ENCODE measurements around the gene PHKA1.
"Not testable (repeated sequence)": the region's sequence is repeated elsewhere in the genome, so short reads cannot be mapped to it uniquely, and the experiment has no call there.

Gene PHKA1

DNA sequence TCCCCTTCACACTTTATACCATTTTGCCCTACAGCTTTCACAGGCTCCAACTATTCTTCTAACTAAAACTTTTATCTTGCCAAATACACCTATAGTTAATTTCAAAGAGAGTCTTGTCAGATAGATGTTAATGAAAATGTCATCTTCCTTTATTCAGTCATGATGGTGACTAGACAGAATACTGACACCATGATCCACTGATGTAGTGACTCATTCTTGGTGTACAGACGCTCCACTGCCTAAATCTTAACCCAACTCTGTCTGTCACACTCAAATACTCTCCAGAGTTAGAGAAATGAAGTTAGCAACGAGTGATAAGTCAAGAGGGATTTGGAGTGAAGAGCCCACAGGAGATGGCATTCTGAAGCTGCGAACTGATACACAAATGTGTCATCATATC lies 109.4 kb downstream of the PHKA1 start:
- Histone ChIP-seq H3K36me3 (ENCODE audit: control insufficient read depth, insufficient read depth, low read length) (no peaks in the 10 kb centered on the region), H3K4me3 (replicated peaks; ENCODE audit: low read depth, low read length) (no peak overlapping the region), H3K27me3 (replicated peaks; ENCODE audit: control insufficient read depth, insufficient read depth, low read length) (no peaks in the 10 kb centered on the region)
- DNase-seq (ENCODE audit: extremely low read depth, insufficient read length), result no peak
- TF ChIP-seq, protein P1, sequence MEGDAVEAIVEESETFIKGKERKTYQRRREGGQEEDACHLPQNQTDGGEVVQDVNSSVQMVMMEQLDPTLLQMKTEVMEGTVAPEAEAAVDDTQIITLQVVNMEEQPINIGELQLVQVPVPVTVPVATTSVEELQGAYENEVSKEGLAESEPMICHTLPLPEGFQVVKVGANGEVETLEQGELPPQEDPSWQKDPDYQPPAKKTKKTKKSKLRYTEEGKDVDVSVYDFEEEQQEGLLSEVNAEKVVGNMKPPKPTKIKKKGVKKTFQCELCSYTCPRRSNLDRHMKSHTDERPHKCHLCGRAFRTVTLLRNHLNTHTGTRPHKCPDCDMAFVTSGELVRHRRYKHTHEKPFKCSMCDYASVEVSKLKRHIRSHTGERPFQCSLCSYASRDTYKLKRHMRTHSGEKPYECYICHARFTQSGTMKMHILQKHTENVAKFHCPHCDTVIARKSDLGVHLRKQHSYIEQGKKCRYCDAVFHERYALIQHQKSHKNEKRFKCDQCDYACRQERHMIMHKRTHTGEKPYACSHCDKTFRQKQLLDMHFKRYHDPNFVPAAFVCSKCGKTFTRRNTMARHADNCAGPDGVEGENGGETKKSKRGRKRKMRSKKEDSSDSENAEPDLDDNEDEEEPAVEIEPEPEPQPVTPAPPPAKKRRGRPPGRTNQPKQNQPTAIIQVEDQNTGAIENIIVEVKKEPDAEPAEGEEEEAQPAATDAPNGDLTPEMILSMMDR (IDR thresholded peaks at IDR 0.05; ENCODE audit: insufficient read depth, low read length, poor library complexity, severe bottlenecking), result no peak

DNA sequence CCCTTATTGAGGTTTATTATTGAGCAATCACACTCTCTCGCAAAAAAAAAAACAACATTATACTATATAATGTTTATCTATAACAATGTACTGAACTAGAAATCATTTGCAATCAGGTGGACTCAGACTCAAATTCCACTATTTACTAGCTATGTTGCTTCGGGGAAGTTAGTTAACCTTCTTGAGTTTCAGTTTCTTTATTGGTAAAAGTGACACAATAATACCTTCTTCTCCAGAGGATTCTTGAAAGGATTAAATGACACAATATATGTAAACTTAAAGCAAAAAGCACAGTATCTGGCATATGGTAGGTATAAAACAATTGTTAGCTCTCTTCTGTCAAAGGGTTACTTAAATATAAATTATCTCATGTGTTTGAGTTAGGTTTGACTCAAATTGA lies 110.0 kb downstream of the PHKA1 start:
- TF ChIP-seq, protein P1 (IDR thresholded peaks at IDR 0.05; ENCODE audit: insufficient read depth, low read length, poor library complexity, severe bottlenecking), result no peak
- no peaks in the 10 kb centered on the region for H3K27me3 ChIP-seq (replicated peaks; ENCODE audit: control insufficient read depth, insufficient read depth, low read length)
- H3K4me3 ChIP-seq (replicated peaks; ENCODE audit: low read depth, low read length), result no peak overlapping the region
- no peak for DNase-seq (ENCODE audit: extremely low read depth, insufficient read length)
- H3K36me3 ChIP-seq (ENCODE audit: control insufficient read depth, insufficient read depth, low read length), result no peaks in the 10 kb centered on the region

DNA sequence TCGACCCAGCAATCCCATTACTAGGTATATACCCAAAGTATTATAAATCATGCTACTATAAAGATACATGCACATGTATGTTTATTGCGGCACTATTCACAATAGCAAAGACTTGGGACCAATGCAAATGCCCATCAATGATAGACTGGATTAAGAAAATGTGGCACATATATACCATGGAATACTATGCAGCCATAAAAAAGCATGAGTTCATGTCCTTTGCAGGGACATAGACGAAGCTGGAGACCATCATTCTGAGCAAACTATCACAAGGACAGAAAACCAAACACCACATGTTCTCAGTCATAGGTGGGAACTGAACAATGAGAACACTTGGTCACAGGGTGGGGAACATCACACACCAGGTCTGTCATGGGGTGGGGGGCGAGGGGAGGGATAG lies 123.1 kb downstream of the PHKA1 start:
- H3K27me3 ChIP-seq (replicated peaks; ENCODE audit: control insufficient read depth, insufficient read depth, low read length); DNase-seq (ENCODE audit: extremely low read depth, insufficient read length); H3K36me3 ChIP-seq (ENCODE audit: control insufficient read depth, insufficient read depth, low read length); H3K4me3 ChIP-seq (replicated peaks; ENCODE audit: low read depth, low read length): not testable (repeated sequence)

DNA sequence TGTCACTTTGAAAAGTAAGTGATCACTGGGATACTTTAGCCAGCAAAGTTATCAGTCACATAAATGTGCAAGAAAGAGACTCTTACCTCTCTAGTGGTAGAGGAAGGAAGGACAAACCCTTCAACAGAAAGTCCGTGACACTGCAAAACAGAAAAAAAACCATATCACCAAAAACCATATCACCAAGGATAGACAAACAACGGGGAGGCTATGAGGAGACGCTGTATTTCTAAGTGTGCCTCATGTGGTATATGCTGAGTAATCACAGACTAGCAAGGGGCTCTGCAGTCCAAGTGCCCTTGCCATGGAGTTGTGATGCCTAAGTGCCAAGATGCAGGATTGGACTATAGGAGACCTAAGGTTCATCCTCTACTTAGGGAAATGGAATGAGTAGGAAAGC lies 129.9 kb downstream of the PHKA1 start:
- H3K36me3 ChIP-seq (ENCODE audit: control insufficient read depth, insufficient read depth, low read length), result no peaks in the 10 kb centered on the region
- TF ChIP-seq, protein P1 (IDR thresholded peaks at IDR 0.05; ENCODE audit: insufficient read depth, low read length, poor library complexity, severe bottlenecking), result no peak
- no peak for DNase-seq (ENCODE audit: extremely low read depth, insufficient read length)
- no peak overlapping the region for H3K4me3 ChIP-seq (replicated peaks; ENCODE audit: low read depth, low read length)
- no peaks in the 10 kb centered on the region for H3K27me3 ChIP-seq (replicated peaks; ENCODE audit: control insufficient read depth, insufficient read depth, low read length)

DNA sequence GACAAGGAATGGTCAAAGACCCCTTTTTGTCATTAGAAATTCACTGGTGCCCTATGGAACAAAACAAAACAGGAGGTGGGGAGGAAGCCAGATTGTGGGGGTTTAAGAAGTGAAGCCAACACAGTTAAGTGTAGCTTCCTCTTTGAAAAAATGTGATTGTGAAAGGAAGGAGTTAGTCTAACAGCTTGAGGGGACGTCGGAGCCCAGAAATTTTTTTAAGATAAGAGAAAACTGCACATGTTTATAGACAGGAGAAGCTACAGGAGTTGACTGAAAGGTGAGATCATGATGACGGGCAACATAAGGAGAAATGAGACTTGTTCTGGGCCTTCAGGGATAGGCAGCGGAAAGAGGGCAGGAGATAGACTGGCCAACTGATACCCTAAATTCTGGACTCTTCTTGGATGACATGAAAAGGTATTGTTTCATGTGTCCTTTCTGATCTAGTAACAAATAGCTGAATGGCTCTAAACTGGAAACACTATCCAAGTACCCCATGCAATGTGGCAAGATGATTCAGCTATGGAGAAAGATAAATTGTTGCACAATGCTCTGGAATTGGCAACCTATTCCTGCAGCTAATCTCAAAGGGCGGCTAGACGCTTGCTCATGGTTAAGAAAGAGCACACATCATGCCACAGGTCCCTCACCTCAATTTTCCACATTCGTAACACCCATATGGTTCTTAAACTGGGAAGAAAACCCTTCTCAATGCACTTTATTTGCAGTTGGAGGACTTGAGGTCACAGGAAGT lies 137.8 kb downstream of the PHKA1 start:
- no peaks in the 10 kb centered on the region for H3K27me3 ChIP-seq (replicated peaks; ENCODE audit: control insufficient read depth, insufficient read depth, low read length)
- no peak for DNase-seq (ENCODE audit: extremely low read depth, insufficient read length)
- no peaks in the 10 kb centered on the region for H3K36me3 ChIP-seq (ENCODE audit: control insufficient read depth, insufficient read depth, low read length)
- no peak overlapping the region for H3K4me3 ChIP-seq (replicated peaks; ENCODE audit: low read depth, low read length)
- TF ChIP-seq, protein P1 (IDR thresholded peaks at IDR 0.05; ENCODE audit: insufficient read depth, low read length, poor library complexity, severe bottlenecking), result no peak

DNA sequence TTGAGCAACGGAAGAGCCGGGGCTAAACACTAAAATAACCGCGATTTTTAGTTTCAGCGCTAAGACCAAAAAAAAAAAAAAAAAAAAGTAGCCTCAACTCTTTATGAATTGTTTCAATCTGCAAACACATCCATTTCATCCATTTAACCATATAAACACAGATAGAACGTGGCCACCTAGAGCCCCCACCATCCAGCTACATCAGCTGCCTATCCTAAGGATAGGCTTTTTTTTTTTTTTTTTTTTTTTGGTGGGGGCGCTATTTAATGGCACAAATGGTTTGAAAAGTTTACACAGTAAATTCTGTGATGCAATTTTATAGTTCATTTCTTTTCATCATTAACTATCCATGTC lies 141.0 kb downstream of the PHKA1 start:
- DNase-seq (ENCODE audit: extremely low read depth, insufficient read length), result no peak
- H3K36me3 ChIP-seq (ENCODE audit: control insufficient read depth, insufficient read depth, low read length), result peaks cover 2% of the 10 kb centered on the region
- peak overlapping the region; percentile 69 for H3K4me3 ChIP-seq (replicated peaks; ENCODE audit: low read depth, low read length)
- H3K27me3 ChIP-seq (replicated peaks; ENCODE audit: control insufficient read depth, insufficient read depth, low read length), result no peaks in the 10 kb centered on the region
- TF ChIP-seq, protein P1 (IDR thresholded peaks at IDR 0.05; ENCODE audit: insufficient read depth, low read length, poor library complexity, severe bottlenecking), result no peak

Data from GM06990 (cell line).